GM06990 (cell line): ENCODE data around the gene CMTR2.

Source experiments
- DNase-seq: peaks from one replicate; pipeline ENCODE4 v3.0.0-alpha.2; 2011; ENCODE audit not compliant: insufficient read length; ENCODE audit errors: extremely low read depth
- H3K27me3 ChIP-seq: replicated peaks from 2 replicates; pipeline ENCODE4 v1.6.0; 2011; ENCODE audit warnings: low read length; ENCODE audit not compliant: control insufficient read depth, insufficient read depth
- H3K36me3 ChIP-seq: 2 replicates; pipeline ENCODE4 v1.5.1; 2011; ENCODE audit warnings: low read length; ENCODE audit not compliant: control insufficient read depth, insufficient read depth
- H3K4me3 ChIP-seq: replicated peaks from 2 replicates; pipeline ENCODE4 v1.5.1; 2011; ENCODE audit warnings: low read depth, mild to moderate bottlenecking, control low read depth, low read length
- CTCF ChIP-seq: IDR thresholded peaks from 2 replicates; pipeline ENCODE4 v1.5.1; 2011; ENCODE audit warnings: low read length, control low read depth, mild to moderate bottlenecking, inconsistent platforms; ENCODE audit not compliant: insufficient read depth, poor library complexity, severe bottlenecking

The CMTR2 gene

GRCh38 chr16:71288570-71288889 is 672 bp downstream of the CMTR2 start:
- TF ChIP-seq CTCF: no peak
- Histone ChIP-seq H3K36me3 (peaks cover 6% of the 10 kb centered on the region), H3K27me3 (no peaks in the 10 kb centered on the region), H3K4me3 (peak overlapping the region; percentile 86)
- DNase-seq: peak; percentile 6

GRCh38 chr16:71287911-71288310 is 1.3 kb downstream of the CMTR2 start:
- Histone ChIP-seq H3K36me3 (peaks cover 6% of the 10 kb centered on the region), H3K27me3 (no peaks in the 10 kb centered on the region), H3K4me3 (peak overlapping the region; percentile 86)
- no peak for DNase-seq
- no peak for TF ChIP-seq CTCF

- Histone ChIP-seq H3K4me3 (no peak overlapping the region), H3K36me3 (peaks cover 6% of the 10 kb centered on the region), H3K27me3 (no peaks in the 10 kb centered on the region)
These were observed 1.7 kb downstream of the CMTR2 start for GRCh38 chr16:71287454-71287853.

GRCh38 chr16:71283612-71284011 is 5.6 kb downstream of the CMTR2 start:
- no peak for DNase-seq

More at GRCh38 chr16:71287454-71287853, 1.7 kb downstream of the CMTR2 start:
- DNase-seq: no peak
- TF ChIP-seq CTCF: no peak

GRCh38 chr16:71282943-71283342 is 6.3 kb downstream of the CMTR2 start:
- Histone ChIP-seq H3K27me3 (no peaks in the 10 kb centered on the region), H3K36me3 (peaks cover 6% of the 10 kb centered on the region), H3K4me3 (no peak overlapping the region)
- TF ChIP-seq CTCF: no peak
- DNase-seq: no peak

More at GRCh38 chr16:71283612-71284011, 5.6 kb downstream of the CMTR2 start:
- H3K4me3 ChIP-seq: no peak overlapping the region
- peaks cover 6% of the 10 kb centered on the region for H3K36me3 ChIP-seq
- H3K27me3 ChIP-seq: no peaks in the 10 kb centered on the region
- TF ChIP-seq CTCF: no peak
